Right ventricle myocardium superior (tissue), 1 donor: Measurements from ENCODE around the gene PPP1R9B. TPM values are rescaled to one million over a fixed set of nuclear protein-coding genes. Genes with fewer than 3 reads are reported as not detected.
A peak's percentile ranks its signal among the peaks of the same experiment; 100 is the strongest.

Experiments
- ATAC-seq: fragments of 200-7000 bp; cut with Tn5 transposase; one replicate; pipeline ENCODE4 v1.9.1; 2020; ENCODE audit warnings: mild to moderate bottlenecking; ENCODE audit not compliant: poor library complexity
- DNase-seq: peaks from one replicate; pipeline ENCODE4 v3.0.0-alpha.2; 2020
- intact Hi-C: fragments of 100-400 bp; cut with DNase I; formaldehyde crosslinking; loops from one replicate; pipeline ENCODE4 v1.11.2; 2022
- total RNA-seq: library from RNA; stranded (reverse); fragmentation: NEBNext Ultra II Directional; extraction: Animal tissue kit (Norgen Biotek cat#: 25700); gene quantifications from one replicate; pipeline ENCODE4 v1.2.1, GENCODE V29; 2021
- donor health status: DM: no; HTN: yes; CAD: no; lungs with severe emphysema.

The PPP1R9B gene
- total RNA-seq, 1 donor from 2014 or later: 35.4 TPM

GRCh38 chr17:50133769-50134099 lies 16.7 kb downstream of the PPP1R9B start:
- ATAC-seq (peak; percentile 13), DNase-seq (no peak)
- intact Hi-C loops: no loop called here

- intact Hi-C loops: no loop called here
- ATAC-seq: peak; percentile 73
- DNase-seq: no peak
Measured at GRCh38 chr17:50133028-50133768, 17.3 kb downstream of the PPP1R9B start.

- no peak for DNase-seq
- no peak for ATAC-seq
- intact Hi-C loops: no loop called here
Measured at GRCh38 chr17:50132104-50132794, 18.2 kb downstream of the PPP1R9B start.

DNA sequence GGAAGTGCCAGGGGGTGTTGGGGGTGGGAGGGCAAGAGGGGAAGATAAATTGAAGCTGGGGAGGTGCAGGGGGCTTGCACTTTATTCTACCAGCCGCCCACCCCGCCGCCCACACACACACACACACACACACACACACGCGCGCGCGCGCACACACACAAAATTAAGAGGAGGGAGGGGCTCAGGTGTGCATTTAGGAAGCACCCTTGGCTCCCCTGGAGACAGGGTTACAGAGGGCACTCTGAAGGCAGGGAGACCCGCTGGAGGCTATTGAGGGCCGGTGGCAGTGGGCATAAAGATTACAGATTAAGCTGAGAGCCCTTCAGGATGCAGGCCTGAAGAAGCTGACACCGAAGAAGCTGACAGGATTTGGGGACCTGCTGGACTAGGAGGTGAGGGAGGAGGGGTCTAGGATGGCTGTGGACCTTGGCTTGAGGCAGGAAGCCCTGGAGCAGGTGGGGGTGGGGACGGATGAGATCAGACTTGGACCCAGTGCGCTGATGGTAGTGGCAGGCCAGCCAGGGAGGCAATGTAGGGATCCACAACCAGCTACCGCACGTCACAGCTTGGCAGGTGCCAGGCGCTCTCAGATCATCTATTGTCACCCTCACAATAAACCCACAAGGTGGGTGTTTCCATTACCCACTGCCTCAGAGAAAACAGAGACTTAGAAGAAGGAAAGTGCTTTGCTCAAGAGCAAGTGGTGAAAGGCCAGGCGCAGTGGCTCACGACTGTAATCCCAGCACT lies 19.7 kb downstream of the PPP1R9B start:
- ATAC-seq (no peak), DNase-seq (no peak)
- intact Hi-C loops: no loop called here

- no peak for DNase-seq
- intact Hi-C loops: no loop called here
- ATAC-seq: peak; percentile 41
Measured at GRCh38 chr17:50129728-50130558, 20.5 kb downstream of the PPP1R9B start, which contains the start of gene SAMD14. Gene SAMD14, minus strand, starts transcription at chr17:50130160. Its CDS starts 5,201 bp downstream, at chr17:50124959.

DNA sequence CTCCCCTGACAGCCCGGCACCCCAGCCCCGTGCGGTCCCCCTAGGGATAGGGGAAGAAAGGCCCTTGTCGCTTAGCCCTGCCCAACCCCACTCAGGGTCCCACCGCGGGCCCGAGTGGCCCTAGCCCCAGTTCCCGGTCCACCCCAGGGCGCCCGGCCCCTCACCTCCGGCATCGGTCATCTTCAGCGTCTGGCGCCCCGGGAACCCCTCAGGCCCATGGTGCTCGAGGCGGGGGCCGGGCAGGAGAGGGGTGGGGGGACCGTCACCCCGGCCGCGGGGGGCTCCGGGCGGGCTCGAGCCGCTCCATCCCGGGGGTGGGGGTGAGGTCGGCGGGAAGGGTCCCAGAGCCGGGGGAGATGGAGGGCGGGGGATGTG lies 21.1 kb downstream of the PPP1R9B start:
- no peak for DNase-seq
- no peak for ATAC-seq
- intact Hi-C loops: no loop called here

GRCh38 chr17:50128441-50129352 lies 21.8 kb downstream of the PPP1R9B start:
- intact Hi-C loops: no loop called here
- DNase-seq (no peak), ATAC-seq (no peak)

DNA sequence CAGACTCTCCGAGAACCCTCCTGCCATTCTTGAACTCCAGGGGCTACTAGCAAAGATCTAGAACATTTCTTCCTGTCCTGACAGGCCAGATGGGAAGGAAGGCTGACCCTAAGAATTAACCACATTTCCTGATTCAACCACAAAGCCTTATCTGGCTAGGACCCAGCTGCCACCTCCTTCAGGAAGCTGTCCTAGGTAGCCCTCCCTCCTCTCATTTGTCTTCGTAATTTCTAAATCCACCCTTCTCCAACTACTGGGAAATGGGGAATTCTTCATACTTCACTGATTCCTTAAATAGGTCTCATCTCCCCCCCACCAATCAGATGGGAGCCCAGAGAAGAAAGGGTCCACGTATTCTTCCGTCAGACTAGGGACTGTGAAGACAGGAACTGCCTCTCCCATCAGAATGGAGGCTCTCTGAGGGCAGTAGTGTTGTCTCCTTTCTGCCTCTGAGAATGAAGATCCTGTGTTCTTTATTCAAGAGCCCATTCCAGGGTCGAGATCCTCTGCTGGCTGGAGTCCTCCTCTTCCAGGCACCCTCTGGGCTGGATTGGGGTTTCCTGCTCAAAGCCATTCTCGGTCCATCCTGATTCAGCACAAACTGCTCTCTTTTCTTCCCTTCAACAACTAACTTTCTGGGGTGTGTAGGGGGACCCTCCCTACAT lies 22.6 kb downstream of the PPP1R9B start:
- DNase-seq: no peak
- ATAC-seq: no peak
- intact Hi-C loops: no loop called here

GRCh38 chr17:50125420-50125997 lies 25.0 kb downstream of the PPP1R9B start:
- intact Hi-C loops: no loop called here
- ATAC-seq (no peak), DNase-seq (no peak)

DNA sequence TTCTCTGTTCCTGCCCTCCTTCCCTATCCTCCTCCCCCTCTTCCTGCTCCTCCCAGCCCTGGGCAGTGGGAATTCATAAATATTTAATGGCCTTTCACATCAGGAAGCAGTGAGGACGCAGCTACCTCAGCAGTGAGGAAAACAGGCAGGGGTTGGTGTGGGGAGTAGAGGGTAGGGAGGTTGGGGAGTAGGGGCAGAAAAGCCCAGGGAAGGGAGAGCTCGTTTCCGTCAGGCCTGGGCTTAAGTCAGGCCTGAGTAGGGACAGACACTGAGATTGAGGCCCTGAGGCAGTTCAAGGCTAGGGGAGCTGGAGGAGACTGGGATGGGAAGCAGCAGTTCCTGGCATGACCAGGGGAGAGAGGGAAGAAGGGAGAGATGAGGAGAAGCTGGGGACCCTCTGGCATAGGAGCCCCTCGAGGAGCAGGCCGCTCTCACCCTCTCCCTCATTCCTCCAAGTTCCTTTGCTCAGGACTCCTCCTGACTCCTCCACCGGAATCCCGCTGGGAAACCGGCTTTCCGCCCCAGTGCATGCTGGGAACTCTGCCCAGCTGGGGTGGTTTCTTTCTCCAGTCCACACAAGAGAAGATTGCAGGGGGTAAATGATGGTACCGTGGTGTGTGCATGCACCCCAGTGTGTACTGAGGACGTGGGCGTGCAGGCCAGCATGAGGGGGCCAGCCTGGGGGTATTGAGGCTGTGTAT lies 26.7 kb downstream of the PPP1R9B start:
- no peak for DNase-seq
- ATAC-seq: peak; percentile 6

GRCh38 chr17:50122945-50123344 lies 27.5 kb downstream of the PPP1R9B start:
- DNase-seq (no peak), ATAC-seq (no peak)
- intact Hi-C loops: no loop called here

More for the DNA sequence above, 26.7 kb downstream of the PPP1R9B start:
- intact Hi-C loops: no loop called here

- no peak for ATAC-seq
- intact Hi-C loops: no loop called here
- no peak for DNase-seq
Measured at GRCh38 chr17:50120475-50121253, 29.8 kb downstream of the PPP1R9B start.

DNA sequence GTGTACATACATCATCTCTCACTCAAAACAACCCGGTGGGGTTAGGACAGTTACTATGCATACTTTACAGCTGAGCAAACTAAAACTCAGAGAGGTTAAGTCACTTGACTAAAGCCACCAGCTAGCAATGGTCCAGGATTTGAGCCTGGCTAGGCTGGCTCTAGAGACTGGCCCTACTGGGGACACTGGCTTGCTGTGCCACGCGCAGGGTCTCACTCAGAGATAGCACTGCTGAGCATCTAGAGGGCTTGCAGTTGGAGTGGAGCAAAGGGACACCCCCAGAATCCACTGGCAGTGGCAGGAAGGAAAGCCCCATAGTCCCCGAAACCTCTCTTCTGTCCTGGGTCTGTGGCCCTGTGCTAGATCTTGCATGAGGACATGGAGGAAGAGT lies 31.7 kb downstream of the PPP1R9B start:
- no peak for ATAC-seq
- intact Hi-C loops: no loop called here
- DNase-seq: no peak

DNA sequence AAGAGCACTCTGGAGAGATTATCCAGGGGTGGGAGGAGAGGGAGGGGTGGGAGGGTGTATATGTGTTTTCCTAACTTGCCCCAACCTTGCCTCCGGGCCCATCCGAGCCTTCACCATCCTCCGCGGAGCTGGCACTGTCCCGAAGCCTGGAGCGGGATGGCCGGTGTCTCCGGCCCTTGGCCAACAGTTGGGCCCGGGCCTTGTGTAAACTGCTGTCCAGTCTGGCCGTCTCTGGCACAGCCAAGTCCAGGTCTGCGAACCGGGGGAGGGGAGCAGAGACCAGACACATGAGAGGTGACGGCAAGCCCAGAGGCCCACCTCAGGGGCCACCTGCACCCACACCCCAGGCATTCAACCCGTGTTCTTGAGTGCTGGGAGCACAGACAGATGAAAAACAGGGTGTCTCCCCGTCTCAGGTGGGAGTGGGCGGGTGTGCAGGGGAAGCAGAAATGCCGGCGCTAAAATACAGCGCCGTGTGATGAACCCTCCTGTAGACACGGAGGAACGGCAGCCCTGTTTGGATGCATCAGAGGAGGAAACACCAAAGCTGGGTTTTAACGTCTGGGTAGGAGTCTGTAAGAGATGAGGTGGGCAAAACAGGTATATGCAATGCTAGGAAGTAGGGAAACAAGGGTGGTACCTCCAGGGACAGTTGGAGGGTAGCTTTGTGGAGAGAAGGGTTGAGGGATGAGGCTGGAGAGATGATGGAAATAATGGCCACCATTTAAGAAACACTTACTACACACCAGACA lies 32.2 kb downstream of the PPP1R9B start:
- ATAC-seq (no peak), DNase-seq (no peak)
- intact Hi-C loops: no loop called here
